ENCODE measurements around the gene ZCCHC10. TPM values are rescaled to one million over a fixed set of nuclear protein-coding genes. Genes with fewer than 3 reads are reported as not detected.

Gene ZCCHC10
- total and polyA plus RNA-seq, 2 of the 4 experiments (the other 2 are of a cell fraction): 4.1 to 20.4 TPM

GRCh38 chr5:133059621-133060020, 33.3 kb upstream of the ZCCHC10 start:
- Histone ChIP-seq H2BK20ac (ENCODE audit: low read depth, low read length) (no peak overlapping the region), H3K14ac (replicated peaks; ENCODE audit: low read depth, low read length) (no peak overlapping the region), H2AK9ac (replicated peaks; ENCODE audit: low read depth, low read length, poor library complexity) (no peak overlapping the region), H3K9ac (ENCODE audit: low read depth, low read length) (no peak overlapping the region), H4K8ac (ENCODE audit: low read depth in 2 of 2, low read length in 2 of 2) (no peak overlapping the region), H3K4me2 (ENCODE audit: low read depth, low read length) (no peak overlapping the region), H3K4me3 (ENCODE audit: insufficient read depth, low read depth, low read length) (no peak overlapping the region), H2BK5ac (ENCODE audit: low read depth, low read length, poor library complexity, severe bottlenecking) (no peak overlapping the region), H3K23ac (ENCODE audit: low read depth, low read length) (no peak overlapping the region), H2AFZ (replicated peaks; ENCODE audit: low read length, poor library complexity) (no peak overlapping the region), H3K4ac (ENCODE audit: low read depth, low read length) (no peak overlapping the region), H2BK15ac (ENCODE audit: low read depth, low read length) (no peak overlapping the region), H3K18ac (ENCODE audit: low read depth, low read length) (no peak overlapping the region), H4K5ac (ENCODE audit: low read depth, low read length) (no peak overlapping the region), H3K56ac (ENCODE audit: extremely low read depth, insufficient read depth, low read length) (no peak overlapping the region), H3K27ac (ENCODE audit: insufficient read depth, low read length) (no peak overlapping the region), H3K4me1 (ENCODE audit: control insufficient read depth, insufficient read depth, low read length) (no peaks in the 10 kb centered on the region), H3K27me3 (ENCODE audit: control insufficient read depth, insufficient read depth, low read length) (no peaks in the 10 kb centered on the region), H4K91ac (ENCODE audit: insufficient read depth, low read depth, low read length) (no peak overlapping the region), H2BK120ac (ENCODE audit: low read depth, low read length) (no peak overlapping the region), H3K36me3 (ENCODE audit: control insufficient read depth, insufficient read depth, low read length) (no peaks in the 10 kb centered on the region), H4K20me1 (ENCODE audit: insufficient read depth, low read length) (peaks cover 87% of the 10 kb centered on the region), H3K79me1 (ENCODE audit: low read depth in 1 of 2, low read length in 2 of 2) (peaks cover 4 to 43% of the 10 kb centered on the region in 2 experiments; a peak in 3 of 4 replicates), H3K9me3 (ENCODE audit: control insufficient read depth, insufficient read depth, low read length) (no peaks in the 10 kb centered on the region), H2AK5ac (ENCODE audit: low read depth, low read length) (no peak overlapping the region), H3K9me1 (ENCODE audit: insufficient read depth, low read length) (peaks cover 14% of the 10 kb centered on the region)
- BruUV-seq (replicated peaks): no TSS peak
- WGBS, 2 experiments (ENCODE audit: extremely low coverage in 2 of 2, insufficient read length in 1 of 2): no CpG with 5 or more reads among the region's 3 CpGs
- dilution Hi-C loops (cut with HindIII; ENCODE audit: low sequenced_read_pairs, unreplicated experiment) (no loop called here), intact Hi-C loops (cut with micrococcal nuclease) (no loop called here), in situ Hi-C loops (cut with MboI; ENCODE audit: low sequenced_read_pairs) (no loop called here)
- ATAC-seq (ENCODE audit: low read depth): no peak
- ChIA-PET POLR2A (ENCODE audit: unreplicated experiment) (no interaction called here), CTCF (interaction anchor here (0.6 kb wide), 1 partner anchor 1021 kb away, joined by 3 read pairs; no protein-coding TSS in a partner anchor)
- DNase-seq: no peak
- no peak for TF ChIP-seq RCOR1 (IDR thresholded peaks at IDR 0.05; ENCODE audit: insufficient replicate concordance, low read length)
